Thyroid gland (tissue), 4 donors: Measurements from ENCODE around the gene DDX42.

Experiments used
- POLR2A ChIP-seq, 2 donors: fragments of 450-650 bp; IDR thresholded peaks; one replicate each; pipeline ENCODE4 v1.6.1; 2017; ENCODE audit warnings: antibody characterized with exemption in 2 of 2, mild to moderate bottlenecking in 2 of 2, moderate library complexity in 1 of 2
- TF ChIP-seq, protein P1 (sequence below), 6 experiments: fragments of 200-600 bp in 3 of 6; fragments of 450-650 bp in 3 of 6; sonication (generic) in 3 of 6; IDR thresholded peaks; one replicate each; pipeline ENCODE4 v1.5.1; 2016 to 2019; ENCODE audit warnings: antibody characterized with exemption in 6 of 6, mild to moderate bottlenecking in 2 of 6, inconsistent platforms in 1 of 6, moderate library complexity in 1 of 6

DNA sequence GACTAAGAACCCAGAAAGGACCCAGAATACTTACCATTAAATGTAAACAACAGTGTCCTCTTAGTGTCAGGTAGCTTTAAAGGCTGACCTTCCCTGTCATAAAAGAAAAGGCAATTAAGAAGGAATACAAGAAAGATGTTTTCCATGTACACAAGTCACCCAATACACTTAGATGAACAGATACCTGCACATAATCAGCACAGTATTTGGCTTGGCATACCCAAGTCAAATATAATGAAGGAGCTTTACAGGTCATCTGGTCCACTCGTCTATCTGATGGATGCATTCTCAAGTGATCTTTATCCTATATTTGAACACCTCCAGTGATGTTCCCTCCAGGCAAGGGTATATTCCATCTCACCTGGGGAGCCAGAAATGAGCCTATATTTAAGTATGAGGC, 21.3 kb upstream of the DDX42 start:
- TF ChIP-seq, protein P1, sequence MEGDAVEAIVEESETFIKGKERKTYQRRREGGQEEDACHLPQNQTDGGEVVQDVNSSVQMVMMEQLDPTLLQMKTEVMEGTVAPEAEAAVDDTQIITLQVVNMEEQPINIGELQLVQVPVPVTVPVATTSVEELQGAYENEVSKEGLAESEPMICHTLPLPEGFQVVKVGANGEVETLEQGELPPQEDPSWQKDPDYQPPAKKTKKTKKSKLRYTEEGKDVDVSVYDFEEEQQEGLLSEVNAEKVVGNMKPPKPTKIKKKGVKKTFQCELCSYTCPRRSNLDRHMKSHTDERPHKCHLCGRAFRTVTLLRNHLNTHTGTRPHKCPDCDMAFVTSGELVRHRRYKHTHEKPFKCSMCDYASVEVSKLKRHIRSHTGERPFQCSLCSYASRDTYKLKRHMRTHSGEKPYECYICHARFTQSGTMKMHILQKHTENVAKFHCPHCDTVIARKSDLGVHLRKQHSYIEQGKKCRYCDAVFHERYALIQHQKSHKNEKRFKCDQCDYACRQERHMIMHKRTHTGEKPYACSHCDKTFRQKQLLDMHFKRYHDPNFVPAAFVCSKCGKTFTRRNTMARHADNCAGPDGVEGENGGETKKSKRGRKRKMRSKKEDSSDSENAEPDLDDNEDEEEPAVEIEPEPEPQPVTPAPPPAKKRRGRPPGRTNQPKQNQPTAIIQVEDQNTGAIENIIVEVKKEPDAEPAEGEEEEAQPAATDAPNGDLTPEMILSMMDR (IDR thresholded peaks at IDR 0.05): no peak
- TF ChIP-seq POLR2A (IDR thresholded peaks at IDR 0.05): no peak
